Neural progenitor cell (in vitro differentiated cells): ENCODE data around the gene EHMT2. TPM values are rescaled to one million over a fixed set of nuclear protein-coding genes. Genes with fewer than 3 reads are reported as not detected.
"Not testable (repeated sequence)": the region's sequence is repeated elsewhere in the genome, so short reads cannot be mapped to it uniquely, and the experiment has no call there.

Source experiments
- DNase-seq: peaks from one replicate; pipeline ENCODE4 v3.0.0-alpha.2; 2016; ENCODE audit warnings: low spot score
- H2AFZ ChIP-seq: fragments of 200-600 bp; sonication (generic); replicated peaks from 2 replicates; pipeline ENCODE4 v1.6.1; 2016; ENCODE audit warnings: antibody characterized with exemption
- H3F3A ChIP-seq: fragments of 200-600 bp; sonication (generic); 2 replicates; pipeline ENCODE4 v1.6.1; 2016; ENCODE audit warnings: antibody characterized with exemption, low read depth
- H3K27ac ChIP-seq: fragments of 200-600 bp; sonication (generic); 2 replicates; pipeline ENCODE4 v1.5.1; 2016; ENCODE audit warnings: mild to moderate bottlenecking
- H3K27me3 ChIP-seq: fragments of 200-600 bp; sonication (generic); 2 replicates; pipeline ENCODE4 v1.6.1; 2016; ENCODE audit warnings: mild to moderate bottlenecking, moderate library complexity
- H3K36me3 ChIP-seq: fragments of 200-600 bp; sonication (generic); 2 replicates; pipeline ENCODE4 v1.5.1; 2016
- H3K4me1 ChIP-seq: fragments of 200-600 bp; sonication (generic); 2 replicates; pipeline ENCODE4 v1.6.1; 2016; ENCODE audit warnings: mixed run types
- H3K4me2 ChIP-seq: fragments of 200-600 bp; sonication (generic); 2 replicates; pipeline ENCODE4 v1.6.1; 2016
- H3K4me3 ChIP-seq: fragments of 200-600 bp; sonication (generic); 2 replicates; pipeline ENCODE4 v1.5.1; 2016
- H3K79me2 ChIP-seq: fragments of 200-600 bp; sonication (generic); 2 replicates; pipeline ENCODE4 v1.6.1; 2016; ENCODE audit warnings: low read depth
- H3K9ac ChIP-seq: fragments of 200-600 bp; sonication (generic); 2 replicates; pipeline ENCODE4 v1.6.1; 2016
- H3K9me3 ChIP-seq: fragments of 200-600 bp; sonication (generic); 2 replicates; pipeline ENCODE4 v1.5.1; 2016; ENCODE audit warnings: low read depth
- H4K20me1 ChIP-seq: fragments of 200-600 bp; sonication (generic); 2 replicates; pipeline ENCODE4 v1.6.1; 2016; ENCODE audit warnings: low read depth
- H3K27ac Mint-ChIP-seq: 3 replicates; pipeline ENCODE4 v1.8.0; 2021; ENCODE audit warnings: mixed read lengths
- H3K27me3 Mint-ChIP-seq: 2 replicates; pipeline ENCODE4 v1.8.0; 2022; ENCODE audit warnings: low read depth, mild to moderate bottlenecking, inconsistent platforms, moderate library complexity, mixed read lengths; ENCODE audit not compliant: insufficient read depth
- H3K36me3 Mint-ChIP-seq: 3 replicates; pipeline ENCODE4 v1.8.0; 2021; ENCODE audit warnings: mixed read lengths
- H3K4me1 Mint-ChIP-seq: 3 replicates; pipeline ENCODE4 v1.8.0; 2021; ENCODE audit warnings: mixed read lengths
- H3K4me3 Mint-ChIP-seq: 3 replicates; pipeline ENCODE4 v1.8.0; 2021; ENCODE audit warnings: mild to moderate bottlenecking, moderate library complexity, mixed read lengths
- H3K9me3 Mint-ChIP-seq: 3 replicates; pipeline ENCODE4 v1.8.0; 2020; ENCODE audit warnings: mixed read lengths
- CTCF ChIP-seq: fragments of 200-600 bp; sonication (generic); IDR thresholded peaks from 2 replicates; pipeline ENCODE4 v1.5.1; 2017; ENCODE audit warnings: antibody characterized with exemption, mild to moderate bottlenecking
- EZH2 ChIP-seq: fragments of 200-600 bp; sonication (generic); IDR thresholded peaks from 2 replicates; pipeline ENCODE4 v1.6.1; 2017; ENCODE audit warnings: antibody characterized with exemption, mild to moderate bottlenecking, moderate library complexity
- EZH2phosphoT487 ChIP-seq: fragments of 200-600 bp; sonication (generic); IDR thresholded peaks from 2 replicates; pipeline ENCODE4 v1.6.1; 2017; ENCODE audit warnings: antibody characterized with exemption
- total RNA-seq: library from RNA; depleted of rRNA; stranded (reverse); fragments of >200 nt; gene quantifications from 2 replicates; pipeline ENCODE4 v1.2.3, GENCODE V29; 2015; ENCODE audit warnings: low replicate concordance

EHMT2 gene
- total RNA-seq, 1 donor from 2014 or later = 93.3 TPM

- Histone ChIP-seq H2AFZ (no peak overlapping the region), H3K9me3 (no peaks in the 10 kb centered on the region), H3K4me2 (no peak overlapping the region), H3K27ac (no peak overlapping the region), H3K4me3 (no peak overlapping the region), H3K9ac (no peak overlapping the region), H3K27me3 (no peaks in the 10 kb centered on the region), H3F3A (no peaks in the 10 kb centered on the region), H3K36me3 (no peaks in the 10 kb centered on the region), H3K4me1 (no peaks in the 10 kb centered on the region), H3K79me2 (no peaks in the 10 kb centered on the region), H4K20me1 (no peaks in the 10 kb centered on the region)
- no peak overlapping the region for H3K27ac Mint-ChIP-seq
- peaks cover 2% of the 10 kb centered on the region for H3K27me3 Mint-ChIP-seq
- H3K36me3 Mint-ChIP-seq = no peaks in the 10 kb centered on the region
- H3K4me1 Mint-ChIP-seq = peaks cover 8% of the 10 kb centered on the region
- TF ChIP-seq EZH2 = no peak
- TF ChIP-seq EZH2phosphoT487 = no peak
- TF ChIP-seq CTCF = no peak
- no peak for DNase-seq
- no peak overlapping the region for H3K4me3 Mint-ChIP-seq
- H3K9me3 Mint-ChIP-seq = no peaks in the 10 kb centered on the region
These were observed 17.9 kb upstream of the EHMT2 start for GRCh38 chr6:31915351-31915750.

GRCh38 chr6:31911826-31912585 lies 14.5 kb upstream of the EHMT2 start:
- Histone ChIP-seq H3F3A (peaks cover 4% of the 10 kb centered on the region), H3K27me3 (no peaks in the 10 kb centered on the region), H4K20me1 (no peaks in the 10 kb centered on the region), H3K79me2 (no peaks in the 10 kb centered on the region), H2AFZ (no peak overlapping the region), H3K9ac (no peak overlapping the region), H3K4me2 (no peak overlapping the region), H3K4me1 (peaks cover 3% of the 10 kb centered on the region), H3K36me3 (no peaks in the 10 kb centered on the region), H3K27ac (no peak overlapping the region), H3K9me3 (no peaks in the 10 kb centered on the region), H3K4me3 (no peak overlapping the region)
- Mint-ChIP-seq H3K27ac (no peak overlapping the region), H3K4me3 (peak overlapping the region; percentile 7), H3K4me1 (peaks cover 10% of the 10 kb centered on the region), H3K36me3 (no peaks in the 10 kb centered on the region), H3K9me3 (no peaks in the 10 kb centered on the region), H3K27me3 (peaks cover 4% of the 10 kb centered on the region)
- no peak for TF ChIP-seq EZH2
- no peak for TF ChIP-seq EZH2phosphoT487
- TF ChIP-seq CTCF = no peak
- DNase-seq = no peak

- not testable (repeated sequence) for H3K4me2 ChIP-seq, DNase-seq, H3K79me2 ChIP-seq, H3K36me3 Mint-ChIP-seq, H2AFZ ChIP-seq, H3K27me3 ChIP-seq, H3K36me3 ChIP-seq, H3K27me3 Mint-ChIP-seq, H4K20me1 ChIP-seq, H3K9me3 Mint-ChIP-seq, H3K27ac ChIP-seq, H3K4me3 ChIP-seq, H3K4me3 Mint-ChIP-seq, H3K9me3 ChIP-seq, H3K9ac ChIP-seq, H3K27ac Mint-ChIP-seq
- H3K4me1 ChIP-seq = peaks cover 20% of the 10 kb centered on the region
- H3F3A ChIP-seq = peaks cover 17% of the 10 kb centered on the region
- peaks cover 17% of the 10 kb centered on the region for H3K4me1 Mint-ChIP-seq
These were observed 11.8 kb upstream of the EHMT2 start for GRCh38 chr6:31909298-31909697.

- H3K4me3 Mint-ChIP-seq = no peak overlapping the region
- H3K36me3 Mint-ChIP-seq = no peaks in the 10 kb centered on the region
- H3K36me3 ChIP-seq = no peaks in the 10 kb centered on the region
- H3K27me3 Mint-ChIP-seq = peaks cover 6% of the 10 kb centered on the region
- H2AFZ ChIP-seq = no peak overlapping the region
- H3K9me3 Mint-ChIP-seq = no peaks in the 10 kb centered on the region
- no peaks in the 10 kb centered on the region for H3K9me3 ChIP-seq
- H3K27ac Mint-ChIP-seq = no peak overlapping the region
- H3K27me3 ChIP-seq = no peaks in the 10 kb centered on the region
- DNase-seq = no peak
- H3K4me1 Mint-ChIP-seq = peaks cover 17% of the 10 kb centered on the region
- no peak overlapping the region for H3K9ac ChIP-seq
- no peak overlapping the region for H3K4me3 ChIP-seq
- no peak for TF ChIP-seq EZH2phosphoT487
- no peak for TF ChIP-seq EZH2
- no peak for TF ChIP-seq CTCF
- no peak overlapping the region for H3K27ac ChIP-seq
- H3F3A ChIP-seq = peaks cover 17% of the 10 kb centered on the region
- H3K4me1 ChIP-seq = peaks cover 20% of the 10 kb centered on the region
- H3K79me2 ChIP-seq = no peaks in the 10 kb centered on the region
- H3K4me2 ChIP-seq = no peak overlapping the region
- H4K20me1 ChIP-seq = no peaks in the 10 kb centered on the region
These were observed 11.3 kb upstream of the EHMT2 start for GRCh38 chr6:31908791-31909190.

- H3K27ac Mint-ChIP-seq, H3K9ac ChIP-seq, H3K27me3 ChIP-seq, H3K4me2 ChIP-seq, H3K9me3 Mint-ChIP-seq, H3K36me3 ChIP-seq, H3K4me3 Mint-ChIP-seq, H3K27ac ChIP-seq, H2AFZ ChIP-seq, H3K79me2 ChIP-seq, H3K4me3 ChIP-seq, DNase-seq, H3K36me3 Mint-ChIP-seq, H3K9me3 ChIP-seq, H3K27me3 Mint-ChIP-seq, H4K20me1 ChIP-seq: not testable (repeated sequence)
- Histone ChIP-seq H3K4me1 (peaks cover 20% of the 10 kb centered on the region), H3F3A (peaks cover 17% of the 10 kb centered on the region)
- H3K4me1 Mint-ChIP-seq = peaks cover 17% of the 10 kb centered on the region
These were observed 10.8 kb upstream of the EHMT2 start for GRCh38 chr6:31908255-31908654.
